Activated CD8-positive, alpha-beta memory T cell treated with anti-CD3 and anti-CD28 coated beads, Interleukin-2, amount 10 ng/mL, durations not matched to agents 7 days and 5 days (primary cell): Measurements from ENCODE around the gene AOAH. TPM values are rescaled to one million over a fixed set of nuclear protein-coding genes. Genes with fewer than 3 reads are reported as not detected.
"Not testable (repeated sequence)": the region's sequence is repeated elsewhere in the genome, so short reads cannot be mapped to it uniquely, and the experiment has no call there.

Experiments used
- ATAC-seq: fragments of 150-1000 bp; cut with Tn5 transposase; one replicate; pipeline ENCODE4 v1.10.0; 2021; ENCODE audit warnings: moderate library complexity
- CTCF ChIA-PET: fragments of 350-600 bp; sonication (Branson Sonifier 250); formaldehyde crosslinking; loops from one replicate; lab custom pipeline; 2021; ENCODE audit warnings: antibody characterized with exemption; lab: Charles Lee
- DNase-seq: peaks from one replicate; pipeline ENCODE4 v3.0.0-alpha.2; 2020
- H3K27ac Mint-ChIP-seq: one replicate; pipeline ENCODE4 v1.8.0; 2021; ENCODE audit warnings: mild to moderate bottlenecking, mixed read lengths
- H3K27me3 Mint-ChIP-seq: one replicate; pipeline ENCODE4 v1.8.0; 2021; ENCODE audit warnings: mixed read lengths
- H3K36me3 Mint-ChIP-seq: one replicate; pipeline ENCODE4 v1.8.0; 2021; ENCODE audit warnings: mild to moderate bottlenecking, mixed read lengths
- H3K4me1 Mint-ChIP-seq: one replicate; pipeline ENCODE4 v1.8.0; 2021; ENCODE audit warnings: mixed read lengths
- H3K4me3 Mint-ChIP-seq: one replicate; pipeline ENCODE4 v1.8.0; 2021; ENCODE audit warnings: mild to moderate bottlenecking, moderate library complexity, mixed read lengths
- H3K9me3 Mint-ChIP-seq: one replicate; pipeline ENCODE4 v1.8.0; 2022; ENCODE audit warnings: low read depth, mixed read lengths
- total RNA-seq, 2 experiments: library from RNA; stranded (reverse); gene quantifications; one replicate each; pipeline ENCODE4 v1.2.3, GENCODE V29; 2021

The AOAH gene
- total RNA-seq, 2 experiments from 2014 or later: 44.5 to 48.8 TPM

- ATAC-seq (no peak), DNase-seq (no peak)
- Mint-ChIP-seq H3K27ac (no peak overlapping the region), H3K4me1 (peaks cover 24% of the 10 kb centered on the region), H3K9me3 (no peaks in the 10 kb centered on the region), H3K36me3 (peaks cover 26% of the 10 kb centered on the region), H3K4me3 (no peak overlapping the region), H3K27me3 (no peaks in the 10 kb centered on the region)
- CTCF ChIA-PET: interaction anchor here (1.1 kb wide), 1 partner anchor 17 kb away, joined by 3 read pairs; no protein-coding TSS in a partner anchor
Measured at GRCh38 chr7:36522453-36523007, 201.8 kb downstream of the AOAH start.

GRCh38 chr7:36521911-36522310 lies 202.4 kb downstream of the AOAH start:
- Mint-ChIP-seq H3K4me3 (no peak overlapping the region), H3K27ac (no peak overlapping the region), H3K36me3 (peaks cover 24% of the 10 kb centered on the region), H3K27me3 (no peaks in the 10 kb centered on the region), H3K4me1 (peaks cover 22% of the 10 kb centered on the region), H3K9me3 (no peaks in the 10 kb centered on the region)
- DNase-seq (no peak), ATAC-seq (no peak)
- CTCF ChIA-PET: interaction anchor here (1.1 kb wide), 1 partner anchor 672 kb away, joined by 4 read pairs; no protein-coding TSS in a partner anchor

- no peak for DNase-seq
- no peaks in the 10 kb centered on the region for H3K27me3 Mint-ChIP-seq
- no peak for ATAC-seq
- no peak overlapping the region for H3K27ac Mint-ChIP-seq
- H3K4me1 Mint-ChIP-seq: peaks cover 21% of the 10 kb centered on the region
- peaks cover 28% of the 10 kb centered on the region for H3K36me3 Mint-ChIP-seq
- CTCF ChIA-PET: interaction anchor here (1.1 kb wide), 1 partner anchor 672 kb away, joined by 4 read pairs; no protein-coding TSS in a partner anchor
- H3K9me3 Mint-ChIP-seq: no peaks in the 10 kb centered on the region
- no peak overlapping the region for H3K4me3 Mint-ChIP-seq
Measured at GRCh38 chr7:36521133-36521532, 203.2 kb downstream of the AOAH start.

GRCh38 chr7:36515847-36516246 lies 208.4 kb downstream of the AOAH start:
- Mint-ChIP-seq H3K4me1 (peaks cover 18% of the 10 kb centered on the region), H3K9me3 (peaks cover 3% of the 10 kb centered on the region), H3K36me3 (peaks cover 19% of the 10 kb centered on the region), H3K27ac (peak overlapping the region; percentile 85), H3K4me3 (peak overlapping the region; percentile 1), H3K27me3 (no peaks in the 10 kb centered on the region)
- ATAC-seq (no peak), DNase-seq (no peak)
- CTCF ChIA-PET: no interaction called here

GRCh38 chr7:36514289-36515243 lies 209.7 kb downstream of the AOAH start:
- peaks cover 3% of the 10 kb centered on the region for H3K9me3 Mint-ChIP-seq
- no peak overlapping the region for H3K4me3 Mint-ChIP-seq
- no peak for DNase-seq
- H3K27ac Mint-ChIP-seq: peak overlapping the region; percentile 9
- ATAC-seq: peak; percentile 34
- CTCF ChIA-PET: interaction anchor here (1.3 kb wide), 1 partner anchor 27 kb away, joined by 3 read pairs; no protein-coding TSS in a partner anchor
- H3K36me3 Mint-ChIP-seq: peaks cover 14% of the 10 kb centered on the region
- no peaks in the 10 kb centered on the region for H3K27me3 Mint-ChIP-seq
- peaks cover 18% of the 10 kb centered on the region for H3K4me1 Mint-ChIP-seq

- ATAC-seq: no peak
- peaks cover 10% of the 10 kb centered on the region for H3K36me3 Mint-ChIP-seq
Measured at GRCh38 chr7:36513393-36513792, 210.9 kb downstream of the AOAH start.

GRCh38 chr7:36512616-36513015 lies 211.7 kb downstream of the AOAH start:
- CTCF ChIA-PET: no interaction called here
- Mint-ChIP-seq H3K9me3 (peaks cover 3% of the 10 kb centered on the region), H3K36me3 (peaks cover 8% of the 10 kb centered on the region), H3K4me3 (no peak overlapping the region), H3K27ac (no peak overlapping the region), H3K27me3 (no peaks in the 10 kb centered on the region), H3K4me1 (peaks cover 15% of the 10 kb centered on the region)
- ATAC-seq (no peak), DNase-seq (no peak)

More at GRCh38 chr7:36513393-36513792, 210.9 kb downstream of the AOAH start:
- DNase-seq: no peak
- Mint-ChIP-seq H3K4me1 (peaks cover 18% of the 10 kb centered on the region), H3K27me3 (no peaks in the 10 kb centered on the region), H3K9me3 (peaks cover 3% of the 10 kb centered on the region), H3K4me3 (no peak overlapping the region), H3K27ac (no peak overlapping the region)
- CTCF ChIA-PET: interaction anchor here (0.6 to 1.3 kb wide), 3 partner anchors 9 to 669 kb away, joined by 3 read pairs; no protein-coding TSS in a partner anchor

GRCh38 chr7:36509962-36510361 lies 214.3 kb downstream of the AOAH start:
- H3K27ac Mint-ChIP-seq: no peak overlapping the region
- CTCF ChIA-PET: interaction anchor here (1.2 kb wide), 1 partner anchor 478 kb away, joined by 4 read pairs; no protein-coding TSS in a partner anchor
- no peaks in the 10 kb centered on the region for H3K4me1 Mint-ChIP-seq
- no peak for DNase-seq
- no peaks in the 10 kb centered on the region for H3K27me3 Mint-ChIP-seq
- no peak for ATAC-seq
- peaks cover 2% of the 10 kb centered on the region for H3K36me3 Mint-ChIP-seq
- no peak overlapping the region for H3K4me3 Mint-ChIP-seq
- H3K9me3 Mint-ChIP-seq: no peaks in the 10 kb centered on the region

- Mint-ChIP-seq H3K27ac (no peak overlapping the region), H3K4me3 (no peak overlapping the region), H3K27me3 (no peaks in the 10 kb centered on the region), H3K4me1 (no peaks in the 10 kb centered on the region), H3K9me3 (no peaks in the 10 kb centered on the region), H3K36me3 (peaks cover 2% of the 10 kb centered on the region)
- no peak for DNase-seq
- CTCF ChIA-PET: interaction anchor here (1.3 to 1.5 kb wide), 2 partner anchors 163 to 674 kb away, joined by 4 read pairs; no protein-coding TSS in a partner anchor
- ATAC-seq: no peak
Measured at GRCh38 chr7:36507475-36508440, 216.5 kb downstream of the AOAH start.

- ATAC-seq: no peak
Measured at GRCh38 chr7:36506820-36507219, 217.5 kb downstream of the AOAH start.

GRCh38 chr7:36506130-36506798 lies 218.0 kb downstream of the AOAH start:
- H3K27ac Mint-ChIP-seq: no peak overlapping the region
- H3K36me3 Mint-ChIP-seq: peaks cover 2% of the 10 kb centered on the region
- H3K9me3 Mint-ChIP-seq: no peaks in the 10 kb centered on the region
- DNase-seq (no peak), ATAC-seq (no peak)
- H3K4me3 Mint-ChIP-seq: no peak overlapping the region
- no peaks in the 10 kb centered on the region for H3K4me1 Mint-ChIP-seq
- CTCF ChIA-PET: interaction anchor here (1.5 kb wide), 1 partner anchor 675 kb away, joined by 4 read pairs; no protein-coding TSS in a partner anchor
- H3K27me3 Mint-ChIP-seq: no peaks in the 10 kb centered on the region

More at GRCh38 chr7:36506820-36507219, 217.5 kb downstream of the AOAH start:
- Mint-ChIP-seq H3K4me1 (no peaks in the 10 kb centered on the region), H3K9me3 (no peaks in the 10 kb centered on the region), H3K27me3 (no peaks in the 10 kb centered on the region), H3K36me3 (peaks cover 2% of the 10 kb centered on the region), H3K4me3 (no peak overlapping the region), H3K27ac (no peak overlapping the region)
- DNase-seq: no peak
- CTCF ChIA-PET: interaction anchor here (1.3 to 1.5 kb wide), 2 partner anchors 164 to 675 kb away, joined by 4 read pairs; no protein-coding TSS in a partner anchor

GRCh38 chr7:36504617-36505016 lies 219.7 kb downstream of the AOAH start:
- CTCF ChIA-PET: interaction anchor here (1.0 kb wide), 1 partner anchor 9 kb away, joined by 3 read pairs; no protein-coding TSS in a partner anchor
- H3K9me3 Mint-ChIP-seq, H3K27ac Mint-ChIP-seq, H3K36me3 Mint-ChIP-seq, ATAC-seq, H3K4me3 Mint-ChIP-seq, DNase-seq, H3K27me3 Mint-ChIP-seq, H3K4me1 Mint-ChIP-seq: not testable (repeated sequence)
